SKM-1 treated with dmso at 0.1 percent for 144 hours (cell line): Measurements from ENCODE around the gene ACLY.
A peak's percentile ranks its signal among the peaks of the same experiment; 100 is the strongest.
"Not testable (repeated sequence)": the region's sequence is repeated elsewhere in the genome, so short reads cannot be mapped to it uniquely, and the experiment has no call there.

Source experiments
- DNase-seq: peaks from one replicate; lab custom pipeline; 2025; ENCODE audit not compliant: unreplicated experiment; lab: John Stamatoyannopoulos, UW

Gene ACLY

GRCh38 chr17:41939693-41940090, 20.9 kb upstream of the ACLY start:
- DNase-seq = no peak

- DNase-seq = no peak
These were observed 20.4 kb upstream of the ACLY start for GRCh38 chr17:41939044-41939692.

- DNase-seq = no peak
These were observed 19.5 kb upstream of the ACLY start for GRCh38 chr17:41937970-41938954.

DNA sequence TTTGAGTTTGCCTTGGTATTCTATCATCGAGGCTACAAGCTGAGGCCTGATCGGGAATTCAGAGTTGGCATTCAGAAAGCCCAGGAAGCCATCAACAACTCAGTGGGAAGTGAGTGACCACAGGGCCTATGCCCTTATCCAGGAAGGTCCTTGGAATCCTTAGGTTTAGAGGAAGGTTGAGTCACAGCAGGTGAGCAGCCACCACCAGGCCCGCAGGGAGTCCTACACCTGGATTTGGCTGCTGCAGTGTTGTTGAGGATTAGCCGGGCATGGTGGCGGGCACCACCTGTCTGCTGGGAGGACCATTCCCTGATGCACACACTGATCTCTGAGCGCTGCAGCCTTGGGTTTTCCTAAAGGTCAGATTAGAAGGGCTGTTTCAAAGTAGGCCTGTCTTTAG, 16.9 kb upstream of the ACLY start:
- no peak for DNase-seq

DNA sequence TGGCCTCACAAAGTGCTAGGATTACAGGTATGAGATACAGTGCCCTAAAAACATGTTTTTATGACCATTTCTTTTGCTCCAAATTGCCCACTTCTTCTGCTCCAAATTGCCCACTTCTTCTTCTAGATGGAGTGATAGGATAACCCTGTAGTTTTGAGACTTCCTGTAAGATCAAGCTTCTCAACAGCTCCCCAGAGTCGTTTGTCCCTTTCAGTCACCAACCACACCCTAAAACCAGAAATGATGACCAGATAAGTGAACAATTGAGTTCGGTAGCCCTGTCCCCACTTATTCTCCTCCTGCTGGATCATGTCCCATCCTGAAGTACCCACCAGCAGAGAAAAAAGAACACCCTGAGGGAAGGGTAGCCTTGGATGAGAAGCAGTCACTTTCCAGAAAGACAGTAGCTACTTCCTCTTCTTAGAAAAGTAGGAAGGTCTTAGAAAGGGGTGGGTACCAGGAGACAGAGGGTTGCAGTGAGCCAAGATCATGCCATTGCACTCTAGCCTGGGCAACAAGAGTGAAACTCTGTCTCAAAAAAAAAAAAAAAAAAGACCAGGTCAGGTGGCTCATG, 14.2 kb upstream of the ACLY start:
- DNase-seq = peak; percentile 63

DNA sequence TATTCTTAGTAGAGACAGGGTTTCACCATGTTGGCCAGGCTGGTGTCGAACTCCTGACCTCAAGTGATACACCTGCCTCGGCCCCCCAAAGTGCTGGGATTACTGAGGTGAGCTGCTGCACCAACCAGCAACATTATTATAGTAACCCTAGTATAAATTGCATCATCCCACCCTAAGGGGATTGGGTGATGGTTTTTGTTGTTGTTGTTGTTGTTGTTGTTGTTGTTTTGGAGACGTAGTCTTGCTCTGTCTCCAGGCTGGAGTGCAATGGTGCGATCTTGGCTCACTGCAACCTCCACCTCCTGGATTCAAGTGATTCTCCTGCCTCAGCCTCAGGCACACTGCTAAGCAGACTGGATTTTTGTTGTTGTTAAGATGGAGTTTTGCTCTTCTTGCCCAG, 13.0 kb upstream of the ACLY start:
- DNase-seq = not testable (repeated sequence)

- DNase-seq = not testable (repeated sequence)
These were observed 12.0 kb upstream of the ACLY start for GRCh38 chr17:41930833-41931156.

- DNase-seq = peak; percentile 98
These were observed 11.5 kb upstream of the ACLY start, which contains the start of gene ODAD4 for GRCh38 chr17:41930009-41930832. Gene ODAD4, plus strand, starts transcription at chr17:41930617. Its CDS starts 107 bp downstream, at chr17:41930724.

DNA sequence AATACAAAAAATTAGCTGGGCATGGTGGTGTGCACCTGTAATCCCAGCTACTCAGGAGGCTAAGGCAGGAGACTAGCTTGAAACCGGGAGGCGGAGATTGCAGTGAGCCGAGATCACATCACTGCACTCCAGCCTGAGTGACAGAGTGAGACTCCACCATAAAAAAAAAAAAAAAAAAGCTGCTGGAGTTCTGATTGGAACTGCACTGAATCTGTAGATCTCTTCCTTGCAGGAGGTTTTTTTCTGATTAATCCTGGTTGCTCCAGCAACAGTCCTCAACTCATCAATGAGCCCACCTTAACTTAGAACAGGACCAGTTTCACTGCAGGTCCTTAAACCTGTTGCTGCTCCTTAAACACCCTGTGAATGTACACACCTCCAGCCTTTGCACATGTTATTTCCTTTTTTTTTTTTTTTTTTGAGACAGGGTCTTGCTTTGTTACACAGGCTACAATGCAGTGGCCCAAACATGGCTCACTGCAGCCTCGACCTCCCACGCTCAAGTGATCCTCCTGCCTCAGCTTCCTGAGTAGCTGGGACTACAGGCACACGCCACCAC, 10.0 kb upstream of the ACLY start:
- DNase-seq = no peak

- no peak for DNase-seq
These were observed 7.3 kb upstream of the ACLY start for GRCh38 chr17:41925991-41926590.

GRCh38 chr17:41920580-41920955, 1.8 kb upstream of the ACLY start:
- no peak for DNase-seq

DNA sequence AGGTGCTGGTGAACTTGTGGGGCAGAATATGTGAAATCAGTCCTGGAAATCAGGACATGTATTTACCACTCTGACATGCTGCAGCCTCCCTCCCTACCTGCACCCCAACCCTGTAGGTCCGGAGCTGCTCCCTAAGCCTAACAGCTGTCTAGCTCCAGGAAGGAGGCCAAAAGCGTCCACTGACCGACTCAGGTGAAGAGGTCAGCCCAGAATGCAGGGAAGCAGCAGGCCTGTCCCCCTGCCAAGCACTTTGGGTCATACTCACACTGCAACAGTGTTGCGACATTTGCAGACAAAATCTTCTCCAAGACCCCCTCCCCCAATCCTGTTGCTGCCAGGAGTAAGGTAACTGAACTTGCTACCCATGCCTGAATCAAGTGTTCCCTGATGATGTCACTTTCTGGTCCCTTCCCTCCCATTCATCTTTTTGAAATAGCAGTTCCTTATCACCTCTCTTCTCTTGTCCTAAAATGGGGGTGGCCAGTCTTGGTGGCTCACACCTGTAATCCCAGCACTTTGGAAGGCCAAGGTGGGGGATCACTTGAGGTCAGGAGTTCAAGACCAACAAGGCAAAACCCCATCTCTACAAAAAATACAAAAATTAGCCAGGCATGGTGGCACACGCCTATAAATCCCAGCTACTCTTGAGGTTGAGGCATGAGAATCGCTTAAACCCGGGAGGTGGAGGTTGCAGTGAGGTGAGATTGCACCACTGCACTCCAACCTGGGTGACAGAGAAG, 1.3 kb upstream of the ACLY start:
- DNase-seq = no peak

DNA sequence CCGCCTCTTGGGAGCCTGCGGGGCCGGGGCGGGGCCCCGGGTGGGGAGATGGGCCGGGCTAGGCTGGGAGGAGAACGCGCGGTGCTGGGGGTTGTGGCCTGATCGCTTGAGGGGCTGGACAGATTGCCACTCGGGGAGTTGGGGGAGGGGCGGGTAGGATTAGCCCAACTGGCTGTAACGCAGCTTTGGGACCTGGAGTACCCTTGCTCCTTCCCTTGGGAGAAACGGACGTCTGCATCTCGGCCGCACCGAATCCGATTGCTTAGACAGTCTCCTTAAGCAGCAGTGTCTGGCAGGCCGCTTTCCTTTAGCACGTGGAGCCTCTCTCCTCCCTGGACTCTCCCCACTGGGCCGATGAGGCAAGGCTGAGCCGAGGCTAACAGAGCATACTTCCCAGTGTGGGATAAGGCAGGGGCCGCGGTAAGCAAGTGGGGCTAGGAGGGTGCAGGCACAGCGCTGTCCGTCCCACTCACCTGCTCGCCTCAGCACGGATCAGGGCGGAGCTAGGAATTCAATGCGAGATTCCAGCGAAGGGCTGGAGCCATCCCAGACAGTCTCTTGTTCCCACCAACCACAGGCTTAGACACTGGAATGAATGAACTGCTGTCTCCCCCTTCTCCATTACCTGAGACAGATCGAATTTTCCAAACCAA, 540 bp upstream of the ACLY start:
- peak; percentile 48 for DNase-seq

- no peak for DNase-seq
These were observed 955 bp downstream of the ACLY start for GRCh38 chr17:41917679-41918313.

DNA sequence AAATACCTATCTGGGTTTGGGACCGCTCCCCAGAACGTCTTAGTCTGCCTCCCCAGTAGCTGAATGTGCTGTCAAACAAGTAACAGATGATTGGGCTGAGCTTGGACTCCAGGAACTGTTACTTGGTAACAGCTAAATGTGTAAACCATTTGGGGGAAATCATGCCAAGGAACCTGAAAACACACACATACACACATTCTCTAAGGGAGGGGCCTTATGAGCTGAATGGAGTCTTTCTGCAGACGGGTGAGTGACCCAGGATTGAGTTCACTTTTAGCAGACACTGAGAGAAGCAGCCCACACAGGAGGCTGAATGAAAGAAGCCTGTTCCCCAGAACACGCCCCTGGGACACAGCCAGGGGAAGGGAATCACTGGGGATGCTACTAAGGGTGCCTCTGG, 1.6 kb downstream of the ACLY start:
- no peak for DNase-seq

GRCh38 chr17:41915566-41915965, 3.2 kb downstream of the ACLY start:
- DNase-seq = no peak

DNA sequence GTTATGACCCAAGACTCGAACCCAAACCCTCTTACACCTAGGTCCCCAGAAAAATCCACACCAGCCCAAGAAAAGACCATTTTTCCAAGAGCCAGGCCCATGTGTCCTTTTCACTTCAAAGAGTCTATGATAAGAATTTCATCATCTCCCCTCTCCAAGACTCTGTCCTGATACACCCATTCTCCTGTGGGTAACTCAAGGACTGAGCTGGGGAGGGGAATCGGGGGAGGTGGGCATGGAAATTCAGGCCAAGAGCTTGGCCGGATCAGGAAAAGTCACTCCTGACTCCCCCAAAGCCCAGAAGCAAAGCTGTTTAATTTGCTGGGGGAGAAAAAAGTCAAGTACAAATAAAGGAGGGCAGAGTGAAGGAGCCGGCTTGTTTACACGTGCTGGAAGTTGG, 3.7 kb downstream of the ACLY start:
- DNase-seq = no peak

DNA sequence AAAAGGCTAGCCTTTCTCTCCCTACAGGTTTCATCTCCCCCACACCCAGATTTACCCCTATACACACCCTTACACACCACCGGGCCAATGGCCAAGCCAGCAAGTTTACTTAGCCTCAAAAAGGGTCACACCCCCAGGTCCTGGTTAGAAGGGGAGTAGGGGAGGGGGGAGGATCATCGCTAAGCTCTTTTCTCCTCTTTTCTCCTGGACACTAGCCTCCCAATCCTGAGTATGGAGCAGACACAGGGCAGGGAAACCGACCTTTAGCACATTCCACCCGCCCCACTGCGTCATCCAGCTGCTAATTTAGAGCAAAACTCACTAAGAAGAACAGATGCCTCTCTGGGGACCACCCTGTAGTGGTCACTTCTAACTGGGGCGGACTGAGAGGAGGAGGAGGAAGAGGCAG, 4.4 kb downstream of the ACLY start:
- no peak for DNase-seq

DNA sequence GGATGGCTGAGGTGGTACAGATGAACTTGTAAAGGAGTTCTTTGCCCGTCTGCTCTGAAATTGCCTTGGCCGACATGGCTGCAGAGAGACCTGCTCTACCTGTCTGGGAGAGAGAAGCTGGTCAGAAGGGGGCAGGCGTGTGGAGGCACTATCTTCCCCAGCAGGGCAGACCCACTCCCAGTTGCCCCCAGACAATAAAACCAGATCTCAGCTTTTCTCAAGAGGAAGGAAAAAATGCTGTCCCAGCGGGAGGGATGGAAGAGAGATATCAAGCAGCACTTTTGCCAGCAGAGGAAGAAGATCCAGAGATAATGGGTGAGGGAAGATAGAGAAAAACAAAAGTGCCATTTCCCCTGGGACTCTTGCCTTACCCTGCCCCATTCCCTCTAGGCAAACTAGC, 5.0 kb downstream of the ACLY start:
- DNase-seq = no peak
